Left renal cortex interstitium (tissue), 4 donors: ENCODE data around the gene SYNE2. TPM values are rescaled to one million over a fixed set of nuclear protein-coding genes. Genes with fewer than 3 reads are reported as not detected.

Experiments used
- DNase-seq, 4 donors: peaks; one replicate each; pipeline ENCODE4 v3.0.0-alpha.2; 2013; ENCODE audit warnings: low read depth in 4 of 4, low spot score in 2 of 4, missing footprints in 1 of 4
- polyA plus RNA-seq, 4 donors: library from polyadenylated mRNA; unstranded; fragments of 120-200 nt; gene quantifications; one replicate each; pipeline ENCODE4 v1.2.1, GENCODE V29; 2013; ENCODE audit not compliant: insufficient read length in 4 of 4

The SYNE2 gene
- polyA plus RNA-seq, 4 donors = 82.1 to 148 (median 117) TPM

GRCh38 chr14:63951021-63951420, 98.2 kb downstream of the SYNE2 start:
- no peak for DNase-seq

- no peak for DNase-seq
These were observed 98.6 kb downstream of the SYNE2 start for GRCh38 chr14:63951429-63951828.

- no peak for DNase-seq
These were observed 99.5 kb downstream of the SYNE2 start for GRCh38 chr14:63952053-63952932.

- DNase-seq = no peak
These were observed 100.2 kb downstream of the SYNE2 start for GRCh38 chr14:63952933-63953437.

GRCh38 chr14:63956326-63956725, 103.5 kb downstream of the SYNE2 start:
- no peak for DNase-seq

- DNase-seq = no peak
These were observed 108.2 kb downstream of the SYNE2 start for GRCh38 chr14:63960926-63961567.

- peak in 2 of 4 donors; percentile 24 to 53 for DNase-seq
These were observed 110.1 kb downstream of the SYNE2 start for GRCh38 chr14:63962906-63963305.

GRCh38 chr14:63963439-63963838, 110.6 kb downstream of the SYNE2 start:
- no peak for DNase-seq

- no peak for DNase-seq
These were observed 111.3 kb downstream of the SYNE2 start for GRCh38 chr14:63964113-63964512.

- no peak for DNase-seq
These were observed 113.6 kb downstream of the SYNE2 start for GRCh38 chr14:63966407-63966806.

- DNase-seq = no peak
These were observed 119.6 kb downstream of the SYNE2 start for GRCh38 chr14:63972323-63972932.

GRCh38 chr14:63974176-63974575, 121.4 kb downstream of the SYNE2 start:
- DNase-seq = no peak

- DNase-seq = no peak
These were observed 128.8 kb downstream of the SYNE2 start for GRCh38 chr14:63981569-63981968.

GRCh38 chr14:63982156-63982555, 129.4 kb downstream of the SYNE2 start:
- DNase-seq = no peak

GRCh38 chr14:63982629-63983028, 129.8 kb downstream of the SYNE2 start:
- DNase-seq = no peak

- no peak for DNase-seq
These were observed 134.2 kb downstream of the SYNE2 start for GRCh38 chr14:63986789-63987533.

- DNase-seq = no peak
These were observed 135.8 kb downstream of the SYNE2 start for GRCh38 chr14:63988579-63988978.

GRCh38 chr14:63991833-63992232, 139.0 kb downstream of the SYNE2 start:
- no peak for DNase-seq

GRCh38 chr14:63992858-63993257, 140.1 kb downstream of the SYNE2 start:
- no peak for DNase-seq

- no peak for DNase-seq
These were observed 141.2 kb downstream of the SYNE2 start for GRCh38 chr14:63993992-63994391.

GRCh38 chr14:63995285-63995684, 142.5 kb downstream of the SYNE2 start:
- DNase-seq = no peak
